GM23338 (cell line): ENCODE data around the gene MTA3. TPM values are rescaled to one million over a fixed set of nuclear protein-coding genes. Genes with fewer than 3 reads are reported as not detected.

ENCODE experiments used
- ATAC-seq: fragments of 200-7000 bp; cut with Tn5 transposase; 3 replicates; pipeline ENCODE4 v1.9.1; 2020
- DNase-seq: peaks from one replicate; pipeline ENCODE4 v3.0.0-alpha.2; 2015; ENCODE audit warnings: low spot score
- H2AFZ ChIP-seq: fragments of 200-600 bp; sonication (generic); 2 replicates; pipeline ENCODE4 v1.8.0; 2016; ENCODE audit warnings: antibody characterized with exemption, mild to moderate bottlenecking, moderate library complexity
- H3F3A ChIP-seq: fragments of 200-600 bp; sonication (generic); replicated peaks from 2 replicates; pipeline ENCODE4 v1.8.0; 2017; ENCODE audit warnings: antibody characterized with exemption, mixed run types, low read depth
- H3K27ac ChIP-seq: fragments of 200-600 bp; sonication (generic); 2 replicates; pipeline ENCODE4 v1.6.1; 2016; ENCODE audit warnings: low read depth
- H3K27me3 ChIP-seq: fragments of 200-600 bp; sonication (generic); 2 replicates; pipeline ENCODE4 v1.8.0; 2016; ENCODE audit warnings: mild to moderate bottlenecking, mixed run types, moderate library complexity; ENCODE audit not compliant: insufficient read depth
- H3K36me3 ChIP-seq: fragments of 200-600 bp; sonication (generic); 2 replicates; pipeline ENCODE4 v1.8.0; 2016; ENCODE audit warnings: mild to moderate bottlenecking; ENCODE audit not compliant: insufficient read depth
- H3K4me1 ChIP-seq: fragments of 200-600 bp; sonication (generic); 2 replicates; pipeline ENCODE4 v1.8.0; 2016; ENCODE audit warnings: mild to moderate bottlenecking, moderate library complexity; ENCODE audit not compliant: insufficient read depth
- H3K4me2 ChIP-seq: fragments of 200-600 bp; sonication (generic); 2 replicates; pipeline ENCODE4 v1.7.1; 2017; ENCODE audit warnings: mixed run types
- H3K4me3 ChIP-seq: fragments of 200-600 bp; sonication (generic); 2 replicates; pipeline ENCODE4 v1.6.1; 2016; ENCODE audit warnings: mixed run types
- H3K79me2 ChIP-seq: fragments of 200-600 bp; sonication (generic); replicated peaks from 2 replicates; pipeline ENCODE4 v1.8.0; 2017; ENCODE audit warnings: mild to moderate bottlenecking; ENCODE audit not compliant: insufficient read depth
- H3K9me2 ChIP-seq: fragments of 200-600 bp; sonication (generic); 2 replicates; pipeline ENCODE4 v1.8.0; 2017; ENCODE audit not compliant: insufficient read depth
- H4K20me1 ChIP-seq: fragments of 200-600 bp; sonication (generic); replicated peaks from 2 replicates; pipeline ENCODE4 v1.8.0; 2017; ENCODE audit warnings: mild to moderate bottlenecking; ENCODE audit not compliant: insufficient read depth
- H3K27ac Mint-ChIP-seq: 2 replicates; pipeline ENCODE4 v1.8.0; 2020; ENCODE audit warnings: inconsistent platforms, mild to moderate bottlenecking, moderate library complexity, mixed read lengths
- H3K27me3 Mint-ChIP-seq: 3 replicates; pipeline ENCODE4 v1.8.0; 2022; ENCODE audit warnings: low read depth, mild to moderate bottlenecking, moderate library complexity, mixed read lengths, inconsistent platforms; ENCODE audit not compliant: insufficient read depth, poor library complexity
- H3K36me3 Mint-ChIP-seq: 3 replicates; pipeline ENCODE4 v1.8.0; 2021; ENCODE audit warnings: low read depth, mild to moderate bottlenecking, inconsistent platforms, moderate library complexity, mixed read lengths
- H3K4me1 Mint-ChIP-seq: 3 replicates; pipeline ENCODE4 v1.8.0; 2020; ENCODE audit warnings: mild to moderate bottlenecking, inconsistent platforms, mixed read lengths
- H3K4me3 Mint-ChIP-seq: 3 replicates; pipeline ENCODE4 v1.8.0; 2021; ENCODE audit warnings: moderate library complexity, mild to moderate bottlenecking, inconsistent platforms, mixed read lengths
- H3K9me3 Mint-ChIP-seq: 3 replicates; pipeline ENCODE4 v1.8.0; 2020; ENCODE audit warnings: moderate library complexity, mild to moderate bottlenecking, inconsistent platforms, mixed read lengths
- CREB1 ChIP-seq: fragments of 250-450 bp; sonication (Bioruptor Pico); IDR thresholded peaks from 2 replicates; pipeline ENCODE4 v1.5.0; 2020; ENCODE audit warnings: low read depth, mild to moderate bottlenecking, moderate library complexity
- ETS1 ChIP-seq: IDR thresholded peaks from 2 replicates; pipeline ENCODE4 v1.6.1; 2016; ENCODE audit warnings: antibody characterized with exemption
- EZH2 ChIP-seq: fragments of 200-600 bp; sonication (generic); IDR thresholded peaks from one replicate; pipeline ENCODE4 v1.8.0; 2017; ENCODE audit warnings: antibody characterized with exemption, mild to moderate bottlenecking, low read depth; ENCODE audit not compliant: unreplicated experiment
- JUNB ChIP-seq: IDR thresholded peaks from one replicate; pipeline ENCODE4 v1.6.1; 2016; ENCODE audit warnings: antibody characterized with exemption; ENCODE audit not compliant: unreplicated experiment
- NANOG ChIP-seq: IDR thresholded peaks from 2 replicates; pipeline ENCODE4 v1.6.1; 2016; ENCODE audit warnings: antibody characterized with exemption, borderline replicate concordance
- POLR2AphosphoS5 ChIP-seq: IDR thresholded peaks from 2 replicates; pipeline ENCODE4 v1.6.1; 2016; ENCODE audit warnings: antibody characterized with exemption, low read depth
- ZNF114 ChIP-seq: fragments of 250-450 bp; sonication (Bioruptor Pico); IDR thresholded peaks from 2 replicates; pipeline ENCODE4 v1.5.0; 2020; ENCODE audit warnings: mild to moderate bottlenecking, moderate library complexity
- ZNF331 ChIP-seq: fragments of 250-450 bp; sonication (Bioruptor Pico); IDR thresholded peaks from 2 replicates; pipeline ENCODE4 v1.5.0; 2020; ENCODE audit warnings: low read depth, mild to moderate bottlenecking, moderate library complexity
- ZNF462 ChIP-seq: fragments of 250-450 bp; sonication (Bioruptor Pico); IDR thresholded peaks from 2 replicates; pipeline ENCODE4 v1.5.0; 2020; ENCODE audit warnings: mild to moderate bottlenecking, moderate library complexity
- polyA plus RNA-seq: library from polyadenylated mRNA; unstranded; fragments of >200 nt; fragmentation: Nextera tagmentation; extraction: Ambion mirVana; gene quantifications from 2 replicates; pipeline ENCODE4 v1.2.1, GENCODE V29; 2016
- total RNA-seq: library from RNA; depleted of rRNA; stranded (reverse); fragments of >200 nt; shearing (Covaris generic); gene quantifications from 2 replicates; pipeline ENCODE4 v1.2.3, GENCODE V29; 2014
- TF ChIP-seq, protein P1 (sequence below): IDR thresholded peaks from one replicate; pipeline ENCODE4 v1.6.1; 2018; ENCODE audit warnings: antibody characterized with exemption; ENCODE audit not compliant: unreplicated experiment

The MTA3 gene
- total and polyA plus RNA-seq, 2 experiments from 2014 or later = 162 to 208 TPM

DNA sequence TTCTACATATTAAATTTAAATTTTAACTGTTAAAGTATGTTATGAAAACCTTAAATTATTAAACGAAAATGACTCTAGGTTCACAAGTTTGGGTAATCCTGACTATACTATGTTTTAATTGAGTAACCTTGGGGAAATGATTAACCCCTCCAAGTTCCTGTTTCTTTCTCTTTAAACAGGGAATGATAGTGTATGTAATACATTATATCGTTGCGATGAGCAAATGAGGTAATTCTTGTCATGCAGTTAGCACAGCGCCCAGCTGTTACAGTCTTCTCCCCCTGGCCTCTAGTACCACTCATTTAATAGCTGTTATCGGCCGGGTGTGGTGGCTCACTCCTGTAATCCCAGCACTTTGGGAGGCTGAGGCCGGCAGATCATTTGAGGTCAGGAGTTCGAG is 80.4 kb downstream of the MTA3 start:
- ATAC-seq (no peak), DNase-seq (no peak)
- no peak overlapping the region for H3K4me3 Mint-ChIP-seq
- TF ChIP-seq POLR2AphosphoS5 (no peak), NANOG (no peak), ZNF114 (no peak)
- Histone ChIP-seq H3K4me2 (no peak overlapping the region), H3F3A (peaks cover 22% of the 10 kb centered on the region; the same call in 1 of the 2 replicates), H3K4me1 (peaks cover 31% of the 10 kb centered on the region), H3K9me2 (no peaks in the 10 kb centered on the region), H2AFZ (no peak overlapping the region), H4K20me1 (peaks cover 7% of the 10 kb centered on the region), H3K27me3 (no peaks in the 10 kb centered on the region), H3K4me3 (no peak overlapping the region), H3K36me3 (peaks cover 24% of the 10 kb centered on the region), H3K79me2 (peaks cover 77% of the 10 kb centered on the region), H3K27ac (peak overlapping the region; percentile 40; the same call in 1 of the 2 replicates)
- H3K36me3 Mint-ChIP-seq = peaks cover 46% of the 10 kb centered on the region
- peaks cover 4% of the 10 kb centered on the region for H3K27me3 Mint-ChIP-seq
- peaks cover 34% of the 10 kb centered on the region for H3K4me1 Mint-ChIP-seq
- H3K9me3 Mint-ChIP-seq = no peaks in the 10 kb centered on the region
- no peak overlapping the region for H3K27ac Mint-ChIP-seq

GRCh38 chr2:42651057-42651456 is 82.6 kb downstream of the MTA3 start:
- DNase-seq (no peak), ATAC-seq (no peak)
- Histone ChIP-seq H2AFZ (no peak overlapping the region), H3K27me3 (no peaks in the 10 kb centered on the region), H3K4me3 (no peak overlapping the region), H3K36me3 (peaks cover 5% of the 10 kb centered on the region), H3F3A (peaks cover 12% of the 10 kb centered on the region; the same call in 1 of the 2 replicates), H3K9me2 (no peaks in the 10 kb centered on the region), H4K20me1 (peaks cover 7% of the 10 kb centered on the region), H3K27ac (peak overlapping the region; percentile 40; the same call in 1 of the 2 replicates), H3K79me2 (peaks cover 86% of the 10 kb centered on the region), H3K4me2 (no peak overlapping the region), H3K4me1 (peaks cover 39% of the 10 kb centered on the region)
- H3K27me3 Mint-ChIP-seq = peaks cover 4% of the 10 kb centered on the region
- peaks cover 48% of the 10 kb centered on the region for H3K4me1 Mint-ChIP-seq
- no peaks in the 10 kb centered on the region for H3K9me3 Mint-ChIP-seq
- H3K27ac Mint-ChIP-seq = no peak overlapping the region
- no peak overlapping the region for H3K4me3 Mint-ChIP-seq
- H3K36me3 Mint-ChIP-seq = peaks cover 34% of the 10 kb centered on the region
- no peak for TF ChIP-seq ETS1
- TF ChIP-seq CREB1 (CRISPR knock-in tag) = no peak
- TF ChIP-seq NANOG = no peak
- no peak for TF ChIP-seq EZH2
- TF ChIP-seq, protein P1, sequence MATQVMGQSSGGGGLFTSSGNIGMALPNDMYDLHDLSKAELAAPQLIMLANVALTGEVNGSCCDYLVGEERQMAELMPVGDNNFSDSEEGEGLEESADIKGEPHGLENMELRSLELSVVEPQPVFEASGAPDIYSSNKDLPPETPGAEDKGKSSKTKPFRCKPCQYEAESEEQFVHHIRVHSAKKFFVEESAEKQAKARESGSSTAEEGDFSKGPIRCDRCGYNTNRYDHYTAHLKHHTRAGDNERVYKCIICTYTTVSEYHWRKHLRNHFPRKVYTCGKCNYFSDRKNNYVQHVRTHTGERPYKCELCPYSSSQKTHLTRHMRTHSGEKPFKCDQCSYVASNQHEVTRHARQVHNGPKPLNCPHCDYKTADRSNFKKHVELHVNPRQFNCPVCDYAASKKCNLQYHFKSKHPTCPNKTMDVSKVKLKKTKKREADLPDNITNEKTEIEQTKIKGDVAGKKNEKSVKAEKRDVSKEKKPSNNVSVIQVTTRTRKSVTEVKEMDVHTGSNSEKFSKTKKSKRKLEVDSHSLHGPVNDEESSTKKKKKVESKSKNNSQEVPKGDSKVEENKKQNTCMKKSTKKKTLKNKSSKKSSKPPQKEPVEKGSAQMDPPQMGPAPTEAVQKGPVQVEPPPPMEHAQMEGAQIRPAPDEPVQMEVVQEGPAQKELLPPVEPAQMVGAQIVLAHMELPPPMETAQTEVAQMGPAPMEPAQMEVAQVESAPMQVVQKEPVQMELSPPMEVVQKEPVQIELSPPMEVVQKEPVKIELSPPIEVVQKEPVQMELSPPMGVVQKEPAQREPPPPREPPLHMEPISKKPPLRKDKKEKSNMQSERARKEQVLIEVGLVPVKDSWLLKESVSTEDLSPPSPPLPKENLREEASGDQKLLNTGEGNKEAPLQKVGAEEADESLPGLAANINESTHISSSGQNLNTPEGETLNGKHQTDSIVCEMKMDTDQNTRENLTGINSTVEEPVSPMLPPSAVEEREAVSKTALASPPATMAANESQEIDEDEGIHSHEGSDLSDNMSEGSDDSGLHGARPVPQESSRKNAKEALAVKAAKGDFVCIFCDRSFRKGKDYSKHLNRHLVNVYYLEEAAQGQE = no peak
- TF ChIP-seq ZNF462 = no peak
- no peak for TF ChIP-seq ZNF331
- TF ChIP-seq JUNB = no peak
